ENCODE measurements around the gene PEX16. TPM values are rescaled to one million over a fixed set of nuclear protein-coding genes. Genes with fewer than 3 reads are reported as not detected.

Gene PEX16
- 19.4 TPM for total RNA-seq

DNA sequence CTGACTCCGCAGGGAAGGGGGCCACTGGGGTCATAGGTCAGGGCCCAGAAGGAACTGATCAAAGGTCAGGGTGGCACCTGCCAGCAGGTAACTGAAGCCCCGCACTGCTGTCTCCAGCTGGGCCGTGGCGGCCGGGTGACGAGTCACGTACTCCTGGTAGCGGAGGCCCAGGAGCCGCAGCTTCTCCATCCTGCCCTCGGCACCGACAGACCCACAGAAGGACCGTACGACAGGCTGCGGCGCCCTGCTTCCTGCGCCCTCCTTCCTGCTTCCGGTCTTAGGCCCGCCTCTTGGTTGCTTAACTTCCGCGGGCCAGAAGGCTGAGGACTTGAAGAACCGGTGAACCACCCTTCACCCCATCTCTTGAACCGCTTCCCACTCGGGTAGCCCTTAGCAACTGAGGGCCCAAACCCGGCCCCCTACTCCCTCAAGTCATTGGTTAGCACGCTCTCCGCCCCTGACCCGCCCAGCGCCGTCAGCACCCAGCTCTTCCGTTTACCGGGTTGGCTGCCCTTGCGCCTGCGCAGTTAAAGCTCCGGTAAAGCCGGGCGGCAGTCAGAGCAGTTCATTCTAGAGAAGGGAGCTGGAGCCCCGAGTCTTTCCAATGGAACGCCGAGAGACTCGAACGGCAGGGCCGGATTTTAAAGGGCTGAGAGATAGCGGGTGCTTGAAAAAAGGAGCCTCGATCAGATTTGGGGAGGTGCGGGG, at the start of gene PEX16:
Gene PEX16, minus strand, starts transcription at position 255 of the 708 bp plus-strand sequence. Its CDS starts 66 bp downstream, at position 189.

DNA sequence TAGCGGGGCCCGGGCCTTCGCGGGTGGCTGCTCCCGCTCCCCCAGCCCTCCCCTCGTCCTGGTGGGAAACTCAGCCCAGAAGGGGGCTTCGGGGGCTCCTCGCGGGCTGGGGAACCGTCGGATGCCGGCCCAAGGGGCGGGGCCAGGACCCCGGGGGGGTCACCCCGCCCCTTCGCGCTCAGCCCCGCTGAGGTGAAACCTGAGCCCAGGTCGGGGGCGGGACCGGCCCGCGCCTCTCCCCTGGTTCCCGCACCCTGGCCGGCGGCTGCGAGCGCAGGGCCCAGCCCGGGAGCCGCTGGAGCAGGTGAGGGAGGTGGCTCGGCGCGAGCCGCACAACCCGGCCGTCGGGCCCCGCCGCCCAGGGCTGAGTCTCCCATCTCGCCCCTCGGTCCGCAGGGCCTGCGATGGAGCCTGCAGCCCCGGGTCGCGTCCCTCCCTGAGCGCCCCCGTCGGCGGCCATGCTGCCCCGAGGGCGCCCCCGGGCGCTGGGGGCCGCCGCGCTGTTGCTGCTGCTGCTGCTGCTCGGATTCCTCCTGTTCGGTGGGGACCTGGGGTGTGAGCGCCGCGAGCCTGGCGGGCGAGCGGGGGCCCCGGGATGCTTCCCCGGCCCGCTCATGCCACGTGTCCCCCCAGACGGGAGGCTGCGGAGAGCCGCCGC, 4.9 kb upstream of the PEX16 start, which contains the start of gene LARGE2:
Gene LARGE2, plus strand, starts transcription at position 232 of the 658 bp plus-strand sequence. Its CDS starts 227 bp downstream, at position 459.

DNA sequence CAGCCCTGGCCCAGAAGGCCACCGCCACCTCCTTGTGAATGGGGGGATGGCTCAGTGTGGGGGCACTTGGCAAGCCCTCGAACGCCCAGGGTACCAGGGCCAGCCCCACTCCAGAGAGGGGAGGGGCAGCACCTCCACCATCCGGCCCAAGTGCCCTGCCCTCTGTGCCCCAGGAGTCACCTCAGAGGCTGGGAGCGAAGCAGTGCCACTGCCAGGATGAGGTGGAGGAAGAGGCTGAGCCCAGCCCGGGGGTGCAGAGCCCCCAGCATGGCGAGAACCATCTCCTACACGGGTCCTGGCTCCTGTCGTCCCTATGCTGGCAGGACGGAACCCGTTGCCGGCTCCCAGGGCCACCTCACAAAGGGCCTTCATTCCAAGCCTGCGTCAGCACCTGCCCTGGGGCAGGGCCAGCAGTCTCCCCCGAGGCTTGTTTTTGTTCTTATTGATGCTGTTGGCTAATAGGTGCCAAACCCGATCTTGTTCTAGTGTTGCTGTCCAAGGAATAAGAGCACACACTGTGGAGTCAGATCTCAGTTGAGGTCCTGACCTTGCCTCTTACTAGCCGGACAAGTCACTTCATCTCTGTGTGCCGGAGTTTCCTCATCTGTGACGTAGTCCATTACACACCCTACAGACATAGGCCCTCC, 10.6 kb downstream of the PEX16 start, which contains the start of gene FREY1:
Gene FREY1, minus strand, starts transcription at position 307 of the 647 bp plus-strand sequence. Its CDS starts 26 bp downstream, at position 281.

DNA sequence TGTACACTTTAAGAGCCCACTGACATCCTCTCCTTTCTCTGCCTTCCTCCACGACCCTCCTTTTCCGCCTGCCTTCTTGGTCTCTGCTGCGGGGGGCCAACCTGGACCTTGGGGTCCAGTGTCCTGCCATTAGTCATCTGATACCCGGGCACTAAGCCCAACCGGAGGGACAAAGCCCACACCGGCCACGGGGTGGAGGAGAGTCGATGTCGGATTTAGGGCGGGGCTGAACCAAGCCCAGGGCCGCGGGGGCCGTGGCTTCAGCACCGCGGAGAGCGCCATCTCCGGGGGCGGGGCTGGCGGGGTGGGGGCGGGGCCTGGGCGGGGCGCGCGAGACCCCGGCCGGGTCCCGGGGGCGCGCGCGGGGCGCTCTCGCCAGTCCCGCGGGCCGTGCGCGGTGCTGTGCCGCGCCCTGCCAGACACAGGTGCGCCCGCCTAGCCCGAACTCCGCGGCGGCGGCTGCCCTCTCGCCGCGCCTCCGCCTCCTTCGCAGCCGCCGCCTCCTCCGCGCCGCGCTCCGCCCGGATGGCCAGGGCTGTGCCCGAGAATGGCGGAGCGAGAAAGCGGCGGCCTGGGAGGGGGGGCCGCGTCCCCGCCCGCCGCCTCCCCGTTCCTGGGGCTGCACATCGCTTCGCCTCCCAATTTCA, 32.3 kb downstream of the PEX16 start, which contains the start of gene MAPK8IP1:
Gene MAPK8IP1, plus strand, starts transcription at position 378 of the 647 bp plus-strand sequence. Its CDS starts 170 bp downstream, at position 548.

Other genes with a start within 250 kb of the PEX16 start
- 5.9 TPM for gene SLC35C1, start 112.7 kb downstream of the PEX16 start, total RNA-seq
- 63.5 TPM for gene CRY2, start 70.4 kb downstream of the PEX16 start, total RNA-seq
- gene MAPK8IP1, start 32.2 kb downstream of the PEX16 start, total RNA-seq = 75.7 TPM
- gene FREY1, start 10.6 kb downstream of the PEX16 start, total RNA-seq = 4.4 TPM
- gene LARGE2, start 4.8 kb upstream of the PEX16 start, total RNA-seq = 0.31 TPM
- 40.1 TPM for gene PHF21A, start 203.6 kb upstream of the PEX16 start, total RNA-seq